ENCODE measurements around the gene MFGE8. TPM values are rescaled to one million over a fixed set of nuclear protein-coding genes. Genes with fewer than 3 reads are reported as not detected.

The MFGE8 gene, protein sequence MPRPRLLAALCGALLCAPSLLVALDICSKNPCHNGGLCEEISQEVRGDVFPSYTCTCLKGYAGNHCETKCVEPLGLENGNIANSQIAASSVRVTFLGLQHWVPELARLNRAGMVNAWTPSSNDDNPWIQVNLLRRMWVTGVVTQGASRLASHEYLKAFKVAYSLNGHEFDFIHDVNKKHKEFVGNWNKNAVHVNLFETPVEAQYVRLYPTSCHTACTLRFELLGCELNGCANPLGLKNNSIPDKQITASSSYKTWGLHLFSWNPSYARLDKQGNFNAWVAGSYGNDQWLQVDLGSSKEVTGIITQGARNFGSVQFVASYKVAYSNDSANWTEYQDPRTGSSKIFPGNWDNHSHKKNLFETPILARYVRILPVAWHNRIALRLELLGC
- total RNA-seq, result 10 to 100 TPM; 29.0 to 34.0 TPM

GRCh38 chr15:88913017-88913849 is at the start of gene MFGE8:
TSS of gene MFGE8 (minus strand) at chr15:88913379. CDS start at chr15:88913319, 60 bp downstream.
- TF ChIP-seq, protein P1, sequence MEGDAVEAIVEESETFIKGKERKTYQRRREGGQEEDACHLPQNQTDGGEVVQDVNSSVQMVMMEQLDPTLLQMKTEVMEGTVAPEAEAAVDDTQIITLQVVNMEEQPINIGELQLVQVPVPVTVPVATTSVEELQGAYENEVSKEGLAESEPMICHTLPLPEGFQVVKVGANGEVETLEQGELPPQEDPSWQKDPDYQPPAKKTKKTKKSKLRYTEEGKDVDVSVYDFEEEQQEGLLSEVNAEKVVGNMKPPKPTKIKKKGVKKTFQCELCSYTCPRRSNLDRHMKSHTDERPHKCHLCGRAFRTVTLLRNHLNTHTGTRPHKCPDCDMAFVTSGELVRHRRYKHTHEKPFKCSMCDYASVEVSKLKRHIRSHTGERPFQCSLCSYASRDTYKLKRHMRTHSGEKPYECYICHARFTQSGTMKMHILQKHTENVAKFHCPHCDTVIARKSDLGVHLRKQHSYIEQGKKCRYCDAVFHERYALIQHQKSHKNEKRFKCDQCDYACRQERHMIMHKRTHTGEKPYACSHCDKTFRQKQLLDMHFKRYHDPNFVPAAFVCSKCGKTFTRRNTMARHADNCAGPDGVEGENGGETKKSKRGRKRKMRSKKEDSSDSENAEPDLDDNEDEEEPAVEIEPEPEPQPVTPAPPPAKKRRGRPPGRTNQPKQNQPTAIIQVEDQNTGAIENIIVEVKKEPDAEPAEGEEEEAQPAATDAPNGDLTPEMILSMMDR (IDR thresholded peaks at IDR 0.05), result no peak
- Mint-ChIP-seq H3K36me3 (ENCODE audit: low read depth) (no peaks in the 10 kb centered on the region), H3K27ac (peak within 1 kb of the TSS; percentile 95), H3K9me3 (no peaks in the 10 kb centered on the region), H3K27me3 (peaks cover 2% of the 10 kb centered on the region), H3K4me3 (peak within 1 kb of the TSS; percentile 96), H3K4me1 (ENCODE audit: low read depth) (peaks cover 18% of the 10 kb centered on the region)
- DNase-seq (peak; percentile 87), ATAC-seq (peak; percentile 90)
- intact Hi-C loops (cut with micrococcal nuclease), result no loop called here
- CTCF ChIA-PET, result interaction anchor here (1.4 to 3.5 kb wide), 2 partner anchors 8 to 10 kb away, joined by 3 to 33 read pairs; no protein-coding TSS in a partner anchor
- POLR2A ChIA-PET, result interaction anchor here (1.0 to 1.8 kb wide), 3 partner anchors 10 to 22 kb away, joined by 5 to 6 read pairs (median 5); no protein-coding TSS in a partner anchor

DNA sequence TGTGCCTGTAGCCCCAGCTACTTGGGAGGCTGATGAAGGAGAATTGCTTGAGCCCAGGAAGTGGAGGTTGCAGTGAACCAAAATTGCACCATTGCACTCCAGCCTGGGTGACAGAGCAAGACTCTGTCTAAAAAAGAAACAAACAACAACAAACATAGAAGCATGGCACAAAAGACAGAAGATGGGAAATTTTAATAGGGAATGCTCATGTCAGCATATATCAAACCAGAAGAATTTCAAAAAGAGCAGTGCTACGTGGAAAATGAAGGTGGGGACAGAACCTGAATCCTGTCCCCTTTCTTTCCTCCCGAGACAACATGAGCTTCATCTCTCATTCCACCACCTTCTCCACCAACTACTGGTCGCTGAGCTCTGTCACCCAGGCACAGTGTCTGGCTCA is 46.3 kb upstream of the MFGE8 start:
- Mint-ChIP-seq H3K27ac (no peak overlapping the region), H3K9me3 (no peaks in the 10 kb centered on the region), H3K36me3 (ENCODE audit: low read depth) (no peaks in the 10 kb centered on the region), H3K4me1 (ENCODE audit: low read depth) (no peaks in the 10 kb centered on the region), H3K4me3 (no peak overlapping the region), H3K27me3 (no peaks in the 10 kb centered on the region)
- ChIA-PET CTCF (no interaction called here), POLR2A (no interaction called here)
- intact Hi-C loops (cut with micrococcal nuclease), result no loop called here
- ATAC-seq (no peak), DNase-seq (no peak)
- TF ChIP-seq, protein P1 (IDR thresholded peaks at IDR 0.05), result no peak

DNA sequence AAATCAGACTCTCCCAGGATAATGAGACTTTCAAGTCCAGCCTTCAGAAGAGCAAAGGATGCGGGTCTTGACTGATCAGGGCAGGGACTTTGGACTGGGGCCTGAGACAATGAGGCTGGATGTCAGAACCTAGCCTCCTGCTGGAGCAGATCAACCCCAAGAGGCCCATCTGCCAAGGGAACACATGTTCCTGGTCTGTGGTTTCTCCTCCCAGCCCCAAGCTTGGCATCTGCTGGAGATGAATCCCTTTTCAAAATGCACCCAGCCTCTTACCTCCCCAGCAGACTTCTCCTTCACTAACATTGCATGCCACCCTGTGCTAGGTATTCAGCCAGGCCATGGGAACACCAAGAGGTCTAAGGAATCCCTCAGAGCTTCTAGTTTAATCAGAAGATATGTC is 43.7 kb upstream of the MFGE8 start:
- DNase-seq (no peak), ATAC-seq (no peak)
- H3K36me3 Mint-ChIP-seq (ENCODE audit: low read depth), result no peaks in the 10 kb centered on the region
- no peaks in the 10 kb centered on the region for H3K4me1 Mint-ChIP-seq (ENCODE audit: low read depth)
- ChIA-PET POLR2A (no interaction called here), CTCF (no interaction called here)
- intact Hi-C loops (cut with micrococcal nuclease), result no loop called here
- TF ChIP-seq, protein P1 (IDR thresholded peaks at IDR 0.05), result no peak
- peaks cover 2% of the 10 kb centered on the region for H3K27me3 Mint-ChIP-seq
- H3K9me3 Mint-ChIP-seq, result no peaks in the 10 kb centered on the region
- no peak overlapping the region for H3K4me3 Mint-ChIP-seq
- no peak overlapping the region for H3K27ac Mint-ChIP-seq

GRCh38 chr15:88956263-88956662 is 43.1 kb upstream of the MFGE8 start:
- Mint-ChIP-seq H3K27me3 (peaks cover 2% of the 10 kb centered on the region), H3K4me1 (ENCODE audit: low read depth) (no peaks in the 10 kb centered on the region), H3K36me3 (ENCODE audit: low read depth) (no peaks in the 10 kb centered on the region), H3K9me3 (no peaks in the 10 kb centered on the region), H3K4me3 (no peak overlapping the region), H3K27ac (no peak overlapping the region)
- TF ChIP-seq, protein P1 (IDR thresholded peaks at IDR 0.05), result no peak
- CTCF ChIA-PET, result no interaction called here
- DNase-seq (no peak), ATAC-seq (no peak)
- POLR2A ChIA-PET, result no interaction called here
- intact Hi-C loops (cut with micrococcal nuclease), result no loop called here

All from activated CD8-positive, alpha-beta T cell treated with anti-CD3 and anti-CD28 coated beads for 36 hours (primary cell).